ENCODE results near the gene PLEKHA7. TPM values are rescaled to one million over a fixed set of nuclear protein-coding genes. Genes with fewer than 3 reads are reported as not detected.

PLEKHA7 gene
- total and polyA plus RNA-seq, 2 of the 8 experiments (the other 6 are each of a cell fraction or from before 2014, with no cell fraction given) = 11.4 to 25.6 TPM

GRCh38 chr11:16818284-16818683 is 195.9 kb downstream of the PLEKHA7 start (continued):
- no peak for TF ChIP-seq SRF (IDR thresholded peaks at IDR 0.05; ENCODE audit: low read depth, low read length)
- no peak for TF ChIP-seq GABPA (IDR thresholded peaks at IDR 0.05; ENCODE audit: borderline replicate concordance, insufficient read depth, low read length)
